GM12878 (cell line): ENCODE results near the gene MAN1A1. TPM values are rescaled to one million over a fixed set of nuclear protein-coding genes. Genes with fewer than 3 reads are reported as not detected.

Source experiments
- FOXM1 ChIP-seq: IDR thresholded peaks from 2 replicates; pipeline ENCODE4 v1.6.1; 2012; ENCODE audit warnings: low read depth, mild to moderate bottlenecking, inconsistent platforms, low read length, moderate library complexity
- MXI1 ChIP-seq: fragments of 150-350 bp; IDR thresholded peaks from 2 replicates; pipeline ENCODE4 v1.6.1; 2011; ENCODE audit warnings: low read depth, mild to moderate bottlenecking, inconsistent platforms, low read length, improper control_type of control experiment
- SKIL ChIP-seq: fragments of 450-650 bp; IDR thresholded peaks from 2 replicates; pipeline ENCODE4 v1.6.1; 2017; ENCODE audit warnings: mild to moderate bottlenecking, low read depth, inconsistent platforms; ENCODE audit not compliant: poor library complexity, severe bottlenecking
- ZBTB40 ChIP-seq: fragments of 450-650 bp; IDR thresholded peaks from 2 replicates; pipeline ENCODE4 v1.6.1; 2016; ENCODE audit warnings: mild to moderate bottlenecking, moderate library complexity, borderline replicate concordance
- ZNF207 ChIP-seq: fragments of 450-650 bp; IDR thresholded peaks from 2 replicates; pipeline ENCODE4 v1.6.1; 2014; ENCODE audit warnings: antibody characterized with exemption, mild to moderate bottlenecking, borderline replicate concordance
- polyA plus RNA-seq, 11 experiments: library from polyadenylated mRNA; depleted of rRNA in 4 of 11; unstranded in 6 of 11; stranded (reverse) in 5 of 11; fragments of >200 nt; fragmentation: Nextera tagmentation in 4 of 11; fragmentation: Illumina TruSeq in 1 of 11; extraction: Ambion mirVana in 4 of 11; extraction: Trizol in 1 of 11; gene quantifications; 1 replicate in 1 of 11; 2 replicates in 10 of 11; pipeline versions ENCODE4 v1.2.1 to v1.2.3, GENCODE V29; 2011 to 2016; ENCODE audit warnings: inconsistent platforms in 2 of 11, missing spikeins in 2 of 11, low read depth in 1 of 11
- total RNA-seq, 4 experiments: library from RNA; depleted of rRNA in 3 of 4; stranded (reverse); fragments of >200 nt in 3 of 4; fragmentation: Illumina TruSeq in 1 of 4; extraction: Trizol in 1 of 4; gene quantifications; 2 replicates each; pipeline versions ENCODE4 v1.2.1 to v1.2.3, GENCODE V29; 2013 to 2021

The MAN1A1 gene
- total and polyA plus RNA-seq, 10 of the 15 experiments (the other 5 are each of a cell fraction or from before 2014, with no cell fraction given) = 5.4 to 28.1 (median 19.5) TPM

- no peak for TF ChIP-seq ZBTB40
- no peak for TF ChIP-seq MXI1
- no peak for TF ChIP-seq ZNF207
- TF ChIP-seq FOXM1 = no peak
- TF ChIP-seq SKIL = no peak
Measured at GRCh38 chr6:119269266-119270103, 80.1 kb downstream of the MAN1A1 start (continued).
